Spleen (tissue), 11 donors: ENCODE measurements around the gene RALBP1. TPM values are rescaled to one million over a fixed set of nuclear protein-coding genes. Genes with fewer than 3 reads are reported as not detected.
A peak's percentile ranks its signal among the peaks of the same experiment; 100 is the strongest.
"Not testable (repeated sequence)": the region's sequence is repeated elsewhere in the genome, so short reads cannot be mapped to it uniquely, and the experiment has no call there.

Experiments used
- DNase-seq: peaks from one replicate; pipeline ENCODE4 v3.0.0-alpha.2; 2020
- H3K27ac ChIP-seq, 8 donors: fragments of 200-600 bp; sonication (generic) in 7 of 8; 1 replicate in 4 of 8; 2 replicates in 4 of 8; pipeline versions ENCODE4 v1.5.0 to v1.8.0; 2016 to 2021; ENCODE audit warnings: inconsistent platforms in 4 of 8, mild to moderate bottlenecking in 4 of 8, moderate library complexity in 1 of 8
- H3K27me3 ChIP-seq, 7 donors: fragments of 200-600 bp; sonication (generic) in 6 of 7; replicated peaks in 1 of 7; 1 replicate in 4 of 7; 2 replicates in 3 of 7; pipeline versions ENCODE4 v1.5.0 to v1.8.0; 2016 to 2021; ENCODE audit warnings: inconsistent platforms in 3 of 7, mild to moderate bottlenecking in 1 of 7
- H3K36me3 ChIP-seq, 6 donors: fragments of 200-600 bp; sonication (generic) in 5 of 6; 1 replicate in 4 of 6; 2 replicates in 2 of 6; pipeline versions ENCODE4 v1.5.0 to v1.8.0; 2016 to 2021; ENCODE audit warnings: inconsistent platforms in 2 of 6
- H3K4me1 ChIP-seq, 6 donors: fragments of 200-600 bp; sonication (generic) in 5 of 6; 1 replicate in 3 of 6; 2 replicates in 3 of 6; pipeline versions ENCODE4 v1.5.0 to v1.8.0; 2016 to 2021; ENCODE audit warnings: inconsistent platforms in 3 of 6
- H3K4me3 ChIP-seq, 8 donors: fragments of 200-600 bp; sonication (generic) in 7 of 8; 1 replicate in 4 of 8; 2 replicates in 4 of 8; pipeline versions ENCODE4 v1.5.0 to v1.8.0; 2016 to 2021; ENCODE audit warnings: inconsistent platforms in 4 of 8, mild to moderate bottlenecking in 4 of 8, moderate library complexity in 2 of 8
- H3K9me3 ChIP-seq, 8 donors: fragments of 200-600 bp; sonication (generic) in 7 of 8; 1 replicate in 4 of 8; 2 replicates in 4 of 8; pipeline versions ENCODE4 v1.5.0 to v1.8.0; 2016 to 2021; ENCODE audit warnings: inconsistent platforms in 4 of 8
- CTCF ChIP-seq, 11 experiments: fragments of 200-600 bp in 7 of 11; fragments of 450-650 bp in 4 of 11; sonication (generic) in 4 of 11; IDR thresholded peaks in 8 of 11; conservative IDR thresholded peaks in 3 of 11; 1 replicate in 7 of 11; 2 replicates in 4 of 11; pipeline versions ENCODE4 v1.4.0 to v1.8.0; 2016 to 2021; ENCODE audit warnings: antibody characterized with exemption in 11 of 11, inconsistent platforms in 4 of 11, mild to moderate bottlenecking in 1 of 11
- POLR2A ChIP-seq, 3 donors: fragments of 450-650 bp; IDR thresholded peaks; one replicate each; pipeline ENCODE4 v1.5.1; 2017; ENCODE audit warnings: antibody characterized with exemption in 3 of 3, mild to moderate bottlenecking in 1 of 3
- POLR2AphosphoS5 ChIP-seq, 3 donors: sonication (generic); formaldehyde crosslinking; IDR thresholded peaks; one replicate each; pipeline ENCODE4 v1.5.1; 2017; ENCODE audit warnings: antibody characterized with exemption in 3 of 3
- WGBS, 5 donors: extraction: QIAGEN DNeasy Blood & Tissue Kit in 3 of 5; methylation state at CpG; one replicate each; pipeline versions ENCODE4 v1.1.5 to v1.1.7; 2013 to 2018; 5-methylcytosine and 5-hydroxymethylcytosine counted together
- intact Hi-C: fragments of 100-400 bp; cut with DNase I; formaldehyde crosslinking; loops from one replicate; pipeline ENCODE4 v1.15.0; 2023; ENCODE audit warnings: low total_unique reads
- polyA plus RNA-seq, 3 donors: library from polyadenylated mRNA; stranded (reverse); fragments of 200-250 nt; gene quantifications; one replicate each; pipeline ENCODE4 v1.2.1, GENCODE V29; 2013
- total RNA-seq, 7 donors: library from RNA; depleted of rRNA in 3 of 7; stranded (reverse); fragments of >200 nt in 3 of 7; fragmentation: NEBNext Ultra II Directional in 4 of 7; extraction: Animal tissue kit (Norgen Biotek cat#: 25700) in 4 of 7; gene quantifications; one replicate each; pipeline versions ENCODE4 v1.1.0 to v1.2.1, GENCODE V29; 2016 to 2021
- donor health status: healthy with polysubstance abuse.
- donor health status: DM: no; HTN: no; CAD: no; lungs with moderate emphysema.
- donor health status: DM: no; HTN: no; CAD: no.
- donor health status: Bipolar disorder and iron deficiency.
- donor health status: healthy.
- donor health status: DM: no; HTN: no; CAD: no.
- donor health status: DM: yes; HTN: yes; CAD: no.

RALBP1 gene
- total and polyA plus RNA-seq, 10 donors, result 13.6 to 76.4 (median 50.0) TPM

- peak overlapping the region; percentile 86 to 99 (median 92) for H3K4me3 ChIP-seq
- 0 to 1% (median 0%) methylated on average over 9 to 59 of the region's 59 CpGs for WGBS, 5 donors
- no peak for DNase-seq
- peak overlapping the region; percentile 82 to 98 (median 94) for H3K27ac ChIP-seq
- TF ChIP-seq CTCF (IDR thresholded peaks at IDR 0.05 in 8 of 11, conservative IDR thresholded peaks at IDR 0.05 in 3 of 11), result no peak
- TF ChIP-seq POLR2AphosphoS5 (IDR thresholded peaks at IDR 0.05), result peak in 1 of 3 donors; percentile 51
- intact Hi-C loops, result loop anchor here (10.0 kb wide), 1 partner anchor 141 kb away; the partner anchor contains the start of gene TWSG1
- H3K9me3 ChIP-seq, result no peaks in the 10 kb centered on the region
- H3K36me3 ChIP-seq, result peaks cover 0 to 25% (median 7%) of the 10 kb centered on the region in 6 donors
- H3K27me3 ChIP-seq, result no peaks in the 10 kb centered on the region
- peaks cover 9 to 52% (median 24%) of the 10 kb centered on the region in 6 donors for H3K4me1 ChIP-seq
Measured at GRCh38 chr18:9475643-9476591, 604 bp downstream of the RALBP1 start.

GRCh38 chr18:9476949-9477348 is 1.6 kb downstream of the RALBP1 start:
- intact Hi-C loops, result loop anchor here (10.0 kb wide), 1 partner anchor 142 kb away; the partner anchor contains the start of gene TWSG1
- Histone ChIP-seq H3K4me3 (peak overlapping the region in 5 of 8 donors; percentile 91 to 99 (median 95)), H3K36me3 (peaks cover 0 to 32% (median 8%) of the 10 kb centered on the region in 6 donors), H3K4me1 (peaks cover 9 to 62% (median 24%) of the 10 kb centered on the region in 6 donors), H3K27ac (peak overlapping the region in 6 of 8 donors; percentile 82 to 98 (median 94))
- not testable (repeated sequence) for DNase-seq, H3K27me3 ChIP-seq, H3K9me3 ChIP-seq
- WGBS, 5 donors, result 80 to 86% (median 83%) methylated on average over 12 of the region's 12 CpGs

- intact Hi-C loops, result loop anchor here (10.0 kb wide), 1 partner anchor 143 kb away; the partner anchor contains the start of gene TWSG1
- WGBS, 5 donors, result 60 to 84% (median 74%) methylated on average over 1 of the region's 1 CpG
- no peak for DNase-seq
Measured at GRCh38 chr18:9477509-9477908, 2.2 kb downstream of the RALBP1 start.

GRCh38 chr18:9478545-9478944 is 3.2 kb downstream of the RALBP1 start:
- peaks cover 9 to 75% (median 32%) of the 10 kb centered on the region in 6 donors for H3K4me1 ChIP-seq
- 93 to 98% (median 96%) methylated on average over 31 of the region's 31 CpGs for WGBS, 5 donors
- no peak overlapping the region for H3K27ac ChIP-seq
- peaks cover 0 to 32% (median 8%) of the 10 kb centered on the region in 6 donors for H3K36me3 ChIP-seq
- DNase-seq, result peak; percentile 73
- no peak overlapping the region for H3K4me3 ChIP-seq
- no peaks in the 10 kb centered on the region for H3K27me3 ChIP-seq
- intact Hi-C loops, result loop anchor here (10.0 kb wide), 1 partner anchor 144 kb away; the partner anchor contains the start of gene TWSG1
- TF ChIP-seq POLR2A (IDR thresholded peaks at IDR 0.05) (no peak), CTCF (IDR thresholded peaks at IDR 0.05 in 8 of 11, conservative IDR thresholded peaks at IDR 0.05 in 3 of 11) (no peak), POLR2AphosphoS5 (IDR thresholded peaks at IDR 0.05) (no peak)
- no peaks in the 10 kb centered on the region for H3K9me3 ChIP-seq

More at GRCh38 chr18:9477509-9477908, 2.2 kb downstream of the RALBP1 start:
- TF ChIP-seq POLR2A (IDR thresholded peaks at IDR 0.05) (no peak), CTCF (IDR thresholded peaks at IDR 0.05 in 8 of 11, conservative IDR thresholded peaks at IDR 0.05 in 3 of 11) (no peak), POLR2AphosphoS5 (IDR thresholded peaks at IDR 0.05) (no peak)
- Histone ChIP-seq H3K27me3 (no peaks in the 10 kb centered on the region), H3K4me3 (peak overlapping the region in 1 of 8 donors; percentile 99), H3K9me3 (no peaks in the 10 kb centered on the region), H3K27ac (peak overlapping the region in 1 of 8 donors; percentile 98), H3K4me1 (peaks cover 9 to 68% (median 28%) of the 10 kb centered on the region in 6 donors), H3K36me3 (peaks cover 0 to 32% (median 8%) of the 10 kb centered on the region in 6 donors)
